ENCODE results near the gene DOCK6. TPM values are rescaled to one million over a fixed set of nuclear protein-coding genes. Genes with fewer than 3 reads are reported as not detected.

The DOCK6 gene
- total and polyA plus RNA-seq, 10 of the 15 experiments (the other 5 are each of a cell fraction or from before 2014, with no cell fraction given) = 0.76 to 24.8 (median 4.7) TPM

GRCh38 chr19:11242025-11242424 is 20.3 kb downstream of the DOCK6 start (continued):
- TF ChIP-seq CUX1 (IDR thresholded peaks at IDR 0.05; ENCODE audit: insufficient replicate concordance, low read depth, low read length) = no peak

DNA sequence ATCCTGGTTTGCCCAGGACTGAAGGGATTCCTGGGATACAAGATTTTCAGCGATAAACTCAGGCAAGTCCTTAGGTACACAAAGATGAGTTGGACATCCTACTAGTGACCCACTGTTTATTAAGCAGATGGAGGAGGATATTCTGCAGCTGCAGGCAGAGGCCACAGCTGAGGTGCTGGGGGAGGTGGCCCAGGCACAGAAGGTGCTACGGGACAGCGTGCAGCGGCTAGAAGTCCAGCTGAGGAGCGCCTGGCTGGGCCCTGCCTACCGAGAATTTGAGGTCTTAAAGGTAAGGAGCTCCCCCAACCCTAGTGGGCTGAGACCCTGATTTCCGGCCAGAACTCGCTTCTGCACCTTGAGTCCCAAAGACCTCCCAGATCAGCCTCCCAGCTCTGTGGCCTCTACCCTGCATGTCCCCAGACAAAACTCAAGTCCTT is 22.3 kb downstream of the DOCK6 start:
- 77% methylated on average over 8 of the region's 8 CpGs for WGBS (ENCODE audit: insufficient coverage, insufficient replicate concordance, low lambda C conversion rate, missing lambda C conversion rate)
- TF ChIP-seq SUPT20H (IDR thresholded peaks at IDR 0.05; ENCODE audit: borderline replicate concordance, control insufficient read depth, low read depth, low read length) = no peak
- TF ChIP-seq SIN3A (IDR thresholded peaks at IDR 0.05; ENCODE audit: low read depth, low read length) = no peak
- TF ChIP-seq NR2C2 (IDR thresholded peaks at IDR 0.05; ENCODE audit: borderline replicate concordance, control insufficient read depth, insufficient read length, low read depth) = no peak
- TF ChIP-seq SUZ12 (IDR thresholded peaks at IDR 0.05; ENCODE audit: unreplicated experiment) = no peak
- no peak for TF ChIP-seq NKRF (conservative IDR thresholded peaks at IDR 0.05)
- TF ChIP-seq LARP7 (IDR thresholded peaks at IDR 0.05) = no peak
- no peak for TF ChIP-seq GABPA (IDR thresholded peaks at IDR 0.05; ENCODE audit: low read depth)
- no peak for TF ChIP-seq IRF4 (IDR thresholded peaks at IDR 0.05; ENCODE audit: low read depth, low read length)
- TF ChIP-seq, protein P1, sequence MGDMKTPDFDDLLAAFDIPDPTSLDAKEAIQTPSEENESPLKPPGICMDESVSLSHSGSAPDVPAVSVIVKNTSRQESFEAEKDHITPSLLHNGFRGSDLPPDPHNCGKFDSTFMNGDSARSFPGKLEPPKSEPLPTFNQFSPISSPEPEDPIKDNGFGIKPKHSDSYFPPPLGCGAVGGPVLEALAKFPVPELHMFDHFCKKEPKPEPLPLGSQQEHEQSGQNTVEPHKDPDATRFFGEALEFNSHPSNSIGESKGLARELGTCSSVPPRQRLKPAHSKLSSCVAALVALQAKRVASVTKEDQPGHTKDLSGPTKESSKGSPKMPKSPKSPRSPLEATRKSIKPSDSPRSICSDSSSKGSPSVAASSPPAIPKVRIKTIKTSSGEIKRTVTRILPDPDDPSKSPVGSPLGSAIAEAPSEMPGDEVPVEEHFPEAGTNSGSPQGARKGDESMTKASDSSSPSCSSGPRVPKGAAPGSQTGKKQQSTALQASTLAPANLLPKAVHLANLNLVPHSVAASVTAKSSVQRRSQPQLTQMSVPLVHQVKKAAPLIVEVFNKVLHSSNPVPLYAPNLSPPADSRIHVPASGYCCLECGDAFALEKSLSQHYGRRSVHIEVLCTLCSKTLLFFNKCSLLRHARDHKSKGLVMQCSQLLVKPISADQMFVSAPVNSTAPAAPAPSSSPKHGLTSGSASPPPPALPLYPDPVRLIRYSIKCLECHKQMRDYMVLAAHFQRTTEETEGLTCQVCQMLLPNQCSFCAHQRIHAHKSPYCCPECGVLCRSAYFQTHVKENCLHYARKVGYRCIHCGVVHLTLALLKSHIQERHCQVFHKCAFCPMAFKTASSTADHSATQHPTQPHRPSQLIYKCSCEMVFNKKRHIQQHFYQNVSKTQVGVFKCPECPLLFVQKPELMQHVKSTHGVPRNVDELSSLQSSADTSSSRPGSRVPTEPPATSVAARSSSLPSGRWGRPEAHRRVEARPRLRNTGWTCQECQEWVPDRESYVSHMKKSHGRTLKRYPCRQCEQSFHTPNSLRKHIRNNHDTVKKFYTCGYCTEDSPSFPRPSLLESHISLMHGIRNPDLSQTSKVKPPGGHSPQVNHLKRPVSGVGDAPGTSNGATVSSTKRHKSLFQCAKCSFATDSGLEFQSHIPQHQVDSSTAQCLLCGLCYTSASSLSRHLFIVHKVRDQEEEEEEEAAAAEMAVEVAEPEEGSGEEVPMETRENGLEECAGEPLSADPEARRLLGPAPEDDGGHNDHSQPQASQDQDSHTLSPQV (IDR thresholded peaks at IDR 0.05) = no peak
- TF ChIP-seq NFXL1 (IDR thresholded peaks at IDR 0.05; ENCODE audit: borderline replicate concordance) = no peak

More for the DNA sequence above, 22.3 kb downstream of the DOCK6 start:
- H3K9me3 ChIP-seq (replicated peaks; ENCODE audit: control insufficient read depth, insufficient read depth, low read length) = no peaks in the 10 kb centered on the region
- no peaks in the 10 kb centered on the region for H3K27me3 ChIP-seq (replicated peaks in 1 of 2; ENCODE audit: control insufficient read depth in 2 of 2, insufficient read depth in 2 of 2, low read length in 1 of 2)
- H3K9ac ChIP-seq (ENCODE audit: control insufficient read depth, insufficient read depth, low read length) = no peak overlapping the region
- H3K79me2 ChIP-seq (ENCODE audit: control insufficient read depth, insufficient read depth, low read length) = no peaks in the 10 kb centered on the region
- RAD21 ChIA-PET (ENCODE audit: unreplicated experiment) = no interaction called here
- BruUV-seq (replicated peaks) = no TSS peak
- SMC1A ChIA-PET (ENCODE audit: uncharacterized antibody, unreplicated experiment) = no interaction called here
- intact Hi-C loops (cut with micrococcal nuclease; ENCODE audit: unreplicated experiment) (no loop called here), in situ Hi-C loops (cut with MboI) (no loop called here)
- no peaks in the 10 kb centered on the region for H4K20me1 ChIP-seq (ENCODE audit: control insufficient read depth, insufficient read depth)
- FAIRE-seq (no peak), DNase-seq (ENCODE audit: low read depth, low spot score) (no peak), ATAC-seq (no peak)
- CTCF ChIA-PET = no interaction called here
- H3K4me2 ChIP-seq (ENCODE audit: control insufficient read depth, insufficient read depth) = no peak overlapping the region
- no peak overlapping the region for H3K4me3 ChIP-seq
- H2AFZ ChIP-seq (ENCODE audit: control insufficient read depth, low read depth, low read length) = no peak overlapping the region
- H3K36me3 ChIP-seq (ENCODE audit: control insufficient read depth in 2 of 2, insufficient read depth in 2 of 2, low read length in 1 of 2) = no peaks in the 10 kb centered on the region; a peak in 1 of 4 replicates
- POLR2A ChIA-PET = interaction anchor here (0.6 kb wide), 1 partner anchor 26 kb away, joined by 3 read pairs; no protein-coding TSS in a partner anchor
- no peak overlapping the region for H3K27ac ChIP-seq (ENCODE audit: control insufficient read depth, insufficient read depth)
- no peaks in the 10 kb centered on the region for H3K4me1 ChIP-seq (ENCODE audit: control insufficient read depth, insufficient read depth, low read length)
